NCI-H2227 treated with DMSO at 0.1 percent for 48 hours (cell line): ENCODE measurements around the gene PRRT2.
"Not testable (repeated sequence)": the region's sequence is repeated elsewhere in the genome, so short reads cannot be mapped to it uniquely, and the experiment has no call there.

Source experiments
- DNase-seq: peaks from one replicate; lab custom pipeline; 2025; lab: John Stamatoyannopoulos, UW

PRRT2 gene

GRCh38 chr16:29812754-29813643 is 1.0 kb downstream of the PRRT2 start:
- DNase-seq, result no peak

- no peak for DNase-seq
Measured at GRCh38 chr16:29813644-29814562, 1.9 kb downstream of the PRRT2 start.

GRCh38 chr16:29814592-29814991 is 2.6 kb downstream of the PRRT2 start:
- no peak for DNase-seq

- DNase-seq, result peak; percentile 84
Measured at GRCh38 chr16:29815032-29815721, 3.2 kb downstream of the PRRT2 start.

GRCh38 chr16:29815793-29816693 is 4.0 kb downstream of the PRRT2 start, which contains the start of gene PAGR1:
PAGR1 (plus strand) TSS chr16:29816152; CDS start chr16:29816526, 374 bp downstream.
- peak; percentile 99 for DNase-seq

GRCh38 chr16:29816694-29817441 is 4.9 kb downstream of the PRRT2 start:
- DNase-seq, result peak; percentile 44

- DNase-seq, result no peak
Measured at GRCh38 chr16:29818082-29818481, 6.1 kb downstream of the PRRT2 start.

- DNase-seq, result no peak
Measured at GRCh38 chr16:29819506-29819905, 7.5 kb downstream of the PRRT2 start.

GRCh38 chr16:29820271-29820701 is 8.3 kb downstream of the PRRT2 start, which contains the start of gene MVP:
MVP (plus strand) TSS chr16:29820462; CDS start chr16:29830550, 10,088 bp downstream.
- no peak for DNase-seq

GRCh38 chr16:29820730-29821642 is 9.0 kb downstream of the PRRT2 start:
- DNase-seq, result no peak

- DNase-seq, result no peak
Measured at GRCh38 chr16:29821643-29822115, 9.7 kb downstream of the PRRT2 start.

- DNase-seq, result no peak
Measured at GRCh38 chr16:29824589-29825144, 12.7 kb downstream of the PRRT2 start.

- no peak for DNase-seq
Measured at GRCh38 chr16:29825145-29826044, 13.4 kb downstream of the PRRT2 start.

GRCh38 chr16:29826342-29826695 is 14.3 kb downstream of the PRRT2 start:
- DNase-seq, result no peak

GRCh38 chr16:29830774-29831173 is 18.8 kb downstream of the PRRT2 start:
- no peak for DNase-seq

GRCh38 chr16:29831490-29831889 is 19.5 kb downstream of the PRRT2 start:
- DNase-seq, result no peak

GRCh38 chr16:29833219-29833618 is 21.2 kb downstream of the PRRT2 start:
- DNase-seq, result not testable (repeated sequence)

- no peak for DNase-seq
Measured at GRCh38 chr16:29834079-29834478, 22.1 kb downstream of the PRRT2 start.
